OCI-LY3 (cell line): Measurements from ENCODE around the gene PGA5.

Experiments used
- CTCF ChIP-seq: fragments of 200-600, 300-600 bp; sonication (generic); IDR thresholded peaks from 2 replicates; pipeline ENCODE4 v1.5.1; 2014; ENCODE audit warnings: antibody characterized with exemption, low read length, low read depth
- EZH2phosphoT487 ChIP-seq: fragments of 200-600 bp; shearing (Covaris generic); IDR thresholded peaks from 2 replicates; pipeline ENCODE4 v1.6.1; 2018; ENCODE audit warnings: antibody characterized with exemption, mixed run types, low read depth

GRCh38 chr11:61294717-61295595 is 54.0 kb downstream of the PGA5 start, which contains the start of gene VWCE:
- TF ChIP-seq CTCF (peak; percentile 43), EZH2phosphoT487 (no peak)
